Aorta (tissue), 5 donors: ENCODE measurements around the gene TSKS. TPM values are rescaled to one million over a fixed set of nuclear protein-coding genes. Genes with fewer than 3 reads are reported as not detected.

ENCODE experiments used
- ATAC-seq: fragments of 200-7000 bp; cut with Tn5 transposase; one replicate; pipeline ENCODE4 v1.9.1; 2022; ENCODE audit warnings: moderate library complexity; ENCODE audit not compliant: low FRiP score
- DNase-seq, 2 donors: peaks; one replicate each; pipeline ENCODE4 v3.0.0-alpha.2; 2020
- H3K27ac ChIP-seq, 2 donors: one replicate each; pipeline ENCODE4 v1.5.1; 2013; ENCODE audit warnings: low read length in 2 of 2, mild to moderate bottlenecking in 2 of 2, moderate library complexity in 2 of 2, control low read depth in 1 of 2, inconsistent platforms in 1 of 2, low read depth in 1 of 2
- H3K27me3 ChIP-seq, 2 donors: one replicate each; pipeline ENCODE4 v1.6.1; 2013; ENCODE audit warnings: control low read depth in 1 of 2, low read length in 1 of 2, mild to moderate bottlenecking in 1 of 2, moderate library complexity in 1 of 2; ENCODE audit not compliant: insufficient read depth in 2 of 2, control insufficient read depth in 1 of 2
- H3K36me3 ChIP-seq, 2 donors: one replicate each; pipeline ENCODE4 v1.6.1; 2013; ENCODE audit warnings: control low read depth in 1 of 2, low read length in 1 of 2, mild to moderate bottlenecking in 1 of 2; ENCODE audit not compliant: insufficient read depth in 2 of 2, control insufficient read depth in 1 of 2
- H3K4me1 ChIP-seq, 2 donors: one replicate each; pipeline ENCODE4 v1.6.1; 2013; ENCODE audit warnings: low read length in 2 of 2, control low read depth in 1 of 2, mild to moderate bottlenecking in 1 of 2, moderate library complexity in 1 of 2; ENCODE audit not compliant: insufficient read depth in 2 of 2, control insufficient read depth in 1 of 2
- H3K4me3 ChIP-seq, 2 donors: one replicate each; pipeline ENCODE4 v1.5.1; 2013; ENCODE audit warnings: low read length in 2 of 2, control low read depth in 1 of 2, mild to moderate bottlenecking in 1 of 2
- H3K9me3 ChIP-seq: one replicate; pipeline ENCODE4 v1.6.1; 2013; ENCODE audit warnings: mild to moderate bottlenecking, low read length; ENCODE audit not compliant: control insufficient read depth
- WGBS, 2 donors: extraction: QIAGEN DNeasy Blood & Tissue Kit; methylation state at CpG; one replicate each; pipeline ENCODE4 v1.1.7; 2013; 5-methylcytosine and 5-hydroxymethylcytosine counted together
- intact Hi-C, 2 donors: fragments of 100-400 bp; cut with DNase I; formaldehyde crosslinking; loops; one replicate each; pipeline versions ENCODE4 v1.14.2 to v1.15.0; 2022
- polyA plus RNA-seq, 2 donors: library from polyadenylated mRNA; stranded (reverse); fragments of 200-250 nt; gene quantifications; one replicate each; pipeline ENCODE4 v1.2.3, GENCODE V29; 2013
- total RNA-seq, 2 donors: library from RNA; stranded (reverse); fragmentation: NEBNext Ultra II Directional; extraction: Animal tissue kit (Norgen Biotek cat#: 25700); gene quantifications; one replicate each; pipeline ENCODE4 v1.2.1, GENCODE V29; 2021
- donor health status: healthy with polysubstance abuse.
- donor health status: Bipolar disorder and iron deficiency.
- donor health status: DM: no; HTN: no; CAD: no.
- donor health status: DM: no; HTN: no; CAD: no.
- donor health status: DM: yes; HTN: yes; CAD: no.

The TSKS gene
- total and polyA plus RNA-seq, 4 donors, result 0.38 to 2.6 (median 0.42) TPM; not detected in 1

GRCh38 chr19:49773663-49774350, 10.7 kb upstream of the TSKS start:
- no peak overlapping the region for H3K4me3 ChIP-seq
- H3K9me3 ChIP-seq, result no peaks in the 10 kb centered on the region
- H3K27me3 ChIP-seq, result no peaks in the 10 kb centered on the region
- no peaks in the 10 kb centered on the region for H3K36me3 ChIP-seq
- WGBS, 2 donors, result 74 to 76% methylated on average over 8 of the region's 8 CpGs
- intact Hi-C loops, result no loop called here
- ATAC-seq (no peak), DNase-seq (no peak)
- no peak overlapping the region for H3K27ac ChIP-seq
- no peaks in the 10 kb centered on the region for H3K4me1 ChIP-seq

- intact Hi-C loops, result no loop called here
- Histone ChIP-seq H3K4me1 (peaks cover 0 to 4% of the 10 kb centered on the region in 2 donors), H3K27ac (no peak overlapping the region), H3K36me3 (no peaks in the 10 kb centered on the region), H3K9me3 (no peaks in the 10 kb centered on the region), H3K27me3 (no peaks in the 10 kb centered on the region), H3K4me3 (no peak overlapping the region)
- DNase-seq (no peak), ATAC-seq (no peak)
- 93 to 96% methylated on average over 10 of the region's 10 CpGs for WGBS, 2 donors
Measured at GRCh38 chr19:49772850-49773432, 9.8 kb upstream of the TSKS start.

GRCh38 chr19:49771674-49772139, 8.6 kb upstream of the TSKS start:
- no peaks in the 10 kb centered on the region for H3K36me3 ChIP-seq
- ATAC-seq, result no peak
- intact Hi-C loops, result no loop called here
- no peaks in the 10 kb centered on the region for H3K27me3 ChIP-seq
- H3K4me3 ChIP-seq, result no peak overlapping the region
- H3K9me3 ChIP-seq, result no peaks in the 10 kb centered on the region
- DNase-seq, result no peak
- WGBS, 2 donors, result 86 to 94% methylated on average over 12 to 13 of the region's 13 CpGs
- H3K4me1 ChIP-seq, result peaks cover 0 to 4% of the 10 kb centered on the region in 2 donors
- no peak overlapping the region for H3K27ac ChIP-seq

GRCh38 chr19:49770529-49770928, 7.4 kb upstream of the TSKS start:
- H3K4me3 ChIP-seq, result no peak overlapping the region
- WGBS, 2 donors, result 82 to 85% methylated on average over 8 of the region's 8 CpGs

GRCh38 chr19:49767967-49768581, 5.0 kb upstream of the TSKS start:
- intact Hi-C loops, result loop anchor here (5.0 to 10.0 kb wide), 4 partner anchors 39 to 243 kb away; partner anchors contain the start of genes PNKP (in 2 of the 2) and RCN3 (in 1 of the 2)
- H3K9me3 ChIP-seq, result no peaks in the 10 kb centered on the region
- no peak overlapping the region for H3K27ac ChIP-seq
- H3K36me3 ChIP-seq, result no peaks in the 10 kb centered on the region
- no peak overlapping the region for H3K4me3 ChIP-seq
- H3K4me1 ChIP-seq, result peaks cover 0 to 4% of the 10 kb centered on the region in 2 donors
- 33 to 50% methylated on average over 12 of the region's 12 CpGs for WGBS, 2 donors
- DNase-seq (no peak), ATAC-seq (no peak)
- no peaks in the 10 kb centered on the region for H3K27me3 ChIP-seq

More at GRCh38 chr19:49770529-49770928, 7.4 kb upstream of the TSKS start:
- no peak for DNase-seq
- H3K27ac ChIP-seq, result no peak overlapping the region
- no peaks in the 10 kb centered on the region for H3K36me3 ChIP-seq
- no peak for ATAC-seq
- intact Hi-C loops, result no loop called here
- H3K9me3 ChIP-seq, result no peaks in the 10 kb centered on the region
- no peaks in the 10 kb centered on the region for H3K27me3 ChIP-seq
- H3K4me1 ChIP-seq, result peaks cover 0 to 4% of the 10 kb centered on the region in 2 donors

- DNase-seq, result no peak
- no peak for ATAC-seq
- Histone ChIP-seq H3K4me1 (peaks cover 0 to 4% of the 10 kb centered on the region in 2 donors), H3K27me3 (no peaks in the 10 kb centered on the region), H3K27ac (no peak overlapping the region), H3K36me3 (no peaks in the 10 kb centered on the region), H3K9me3 (no peaks in the 10 kb centered on the region), H3K4me3 (peak overlapping the region; percentile 95 to 98)
- WGBS, 2 donors, result 0 to 1% methylated on average over 9 of the region's 9 CpGs
- intact Hi-C loops, result loop anchor here (5.0 to 10.0 kb wide), 4 partner anchors 40 to 243 kb away; partner anchors contain the start of genes PNKP (in 2 of the 2) and RCN3 (in 1 of the 2)
Measured at GRCh38 chr19:49767381-49767780, 4.3 kb upstream of the TSKS start.

GRCh38 chr19:49766930-49767299, 3.8 kb upstream of the TSKS start, which contains the start of gene AP2A1:
Gene AP2A1 (plus strand): TSS chr19:49767001. CDS start chr19:49767134, 133 bp downstream.
- no peak for ATAC-seq
- peaks cover 0 to 4% of the 10 kb centered on the region in 2 donors for H3K4me1 ChIP-seq
- no peaks in the 10 kb centered on the region for H3K36me3 ChIP-seq
- H3K27ac ChIP-seq, result peak within 1 kb of the TSS; percentile 72 to 85
- 0 to 1% methylated on average over 31 to 38 of the region's 38 CpGs for WGBS, 2 donors
- intact Hi-C loops, result loop anchor here (5.0 to 10.0 kb wide), 4 partner anchors 40 to 242 kb away; partner anchors contain the start of genes PNKP (in 2 of the 2) and RCN3 (in 1 of the 2)
- DNase-seq, result no peak
- no peaks in the 10 kb centered on the region for H3K9me3 ChIP-seq
- H3K27me3 ChIP-seq, result no peaks in the 10 kb centered on the region
- H3K4me3 ChIP-seq, result peak within 1 kb of the TSS; percentile 95 to 98

GRCh38 chr19:49766007-49766929, 3.2 kb upstream of the TSKS start:
- Histone ChIP-seq H3K27me3 (no peaks in the 10 kb centered on the region), H3K4me3 (peak overlapping the region; percentile 19 to 98), H3K27ac (peak overlapping the region; percentile 72 to 85), H3K4me1 (peaks cover 0 to 4% of the 10 kb centered on the region in 2 donors), H3K36me3 (no peaks in the 10 kb centered on the region), H3K9me3 (no peaks in the 10 kb centered on the region)
- DNase-seq, result peak; percentile 99 to 100
- peak; percentile 96 for ATAC-seq
- intact Hi-C loops, result loop anchor here (5.0 to 10.0 kb wide), 4 partner anchors 41 to 241 kb away; partner anchors contain the start of genes PNKP (in 2 of the 2) and RCN3 (in 1 of the 2)
- 1% methylated on average over 52 to 53 of the region's 53 CpGs for WGBS, 2 donors
